Esophagus muscularis mucosa (tissue), 4 donors: ENCODE measurements around the gene PSMB1. TPM values are rescaled to one million over a fixed set of nuclear protein-coding genes. Genes with fewer than 3 reads are reported as not detected.

Source experiments
- DNase-seq: peaks from one replicate; pipeline ENCODE4 v3.0.0-alpha.2; 2017; ENCODE audit errors: extremely low spot score
- H3K27ac ChIP-seq, 4 donors: fragments of 200-600 bp; sonication (generic); replicated peaks in 1 of 4; 1 replicate in 3 of 4; 2 replicates in 1 of 4; pipeline ENCODE4 v1.5.1; 2016 to 2019; ENCODE audit warnings: mild to moderate bottlenecking in 1 of 4
- H3K27me3 ChIP-seq, 4 donors: fragments of 200-600 bp; sonication (generic); one replicate each; pipeline versions ENCODE4 v1.5.1 to v1.6.0; 2016 to 2019
- H3K36me3 ChIP-seq, 4 donors: fragments of 200-600 bp; sonication (generic); one replicate each; pipeline ENCODE4 v1.5.1; 2016 to 2019
- H3K4me1 ChIP-seq, 4 donors: fragments of 200-600 bp; sonication (generic); one replicate each; pipeline ENCODE4 v1.5.1; 2016 to 2019
- H3K4me3 ChIP-seq, 4 donors: fragments of 200-600 bp; sonication (generic); 1 replicate in 2 of 4; 2 replicates in 2 of 4; pipeline ENCODE4 v1.5.1; 2016 to 2019; ENCODE audit warnings: mild to moderate bottlenecking in 4 of 4, moderate library complexity in 1 of 4
- H3K9me3 ChIP-seq, 4 donors: fragments of 200-600 bp; sonication (generic); 1 replicate in 3 of 4; 2 replicates in 1 of 4; pipeline ENCODE4 v1.5.1; 2016 to 2019
- EP300 ChIP-seq: sonication (generic); formaldehyde crosslinking; IDR thresholded peaks from one replicate; pipeline ENCODE4 v1.6.1; 2017; ENCODE audit warnings: antibody characterized with exemption
- POLR2A ChIP-seq: fragments of 450-650 bp; IDR thresholded peaks from one replicate; pipeline ENCODE4 v1.6.1; 2017; ENCODE audit warnings: antibody characterized with exemption, moderate library complexity, mild to moderate bottlenecking, low read depth
- POLR2AphosphoS5 ChIP-seq, 2 donors: sonication (generic); formaldehyde crosslinking; IDR thresholded peaks; one replicate each; pipeline ENCODE4 v1.6.1; 2017; ENCODE audit warnings: antibody characterized with exemption in 2 of 2
- WGBS: methylation state at CpG from one replicate; pipeline ENCODE4 v1.1.5; 2018; 5-methylcytosine and 5-hydroxymethylcytosine counted together
- intact Hi-C: fragments of 100-400 bp; cut with DNase I; formaldehyde crosslinking; loops from one replicate; pipeline ENCODE4 v1.15.1; 2023
- total RNA-seq, 4 donors: library from RNA; depleted of rRNA; stranded (reverse); fragments of >200 nt; gene quantifications; one replicate each; pipeline versions ENCODE4 v1.1.0 to v1.2.1, GENCODE V29; 2016
- TF ChIP-seq, protein P1 (sequence below), 3 experiments: fragments of 200-600 bp in 2 of 3; fragments of 450-650 bp in 1 of 3; sonication (generic) in 2 of 3; IDR thresholded peaks; one replicate each; pipeline ENCODE4 v1.5.1; 2017 to 2019; ENCODE audit warnings: antibody characterized with exemption in 3 of 3, mild to moderate bottlenecking in 2 of 3, moderate library complexity in 1 of 3

PSMB1 gene
- total RNA-seq, 4 donors from 2014 or later = 182 to 220 (median 211) TPM

DNA sequence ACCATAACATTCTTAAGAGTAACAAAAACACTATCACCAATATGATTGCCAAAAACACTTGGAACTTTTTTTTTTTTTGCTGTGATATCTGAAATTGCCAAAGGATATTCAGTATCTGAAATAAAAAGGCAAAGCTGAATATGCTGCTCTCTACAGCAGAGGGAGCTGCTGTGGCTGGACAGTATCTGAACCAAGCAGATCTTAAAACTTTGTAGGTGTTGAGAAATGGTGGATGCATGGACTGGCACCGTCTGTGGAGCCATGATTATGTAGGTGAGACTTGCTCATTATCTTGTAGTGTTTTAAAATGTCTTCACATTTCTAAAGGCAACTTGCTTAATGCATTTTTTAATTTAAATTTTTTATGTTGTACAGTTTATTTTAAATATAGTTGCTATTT lies 22.1 kb upstream of the PSMB1 start:
- Histone ChIP-seq H3K9me3 (no peaks in the 10 kb centered on the region), H3K36me3 (peaks cover 11 to 98% (median 86%) of the 10 kb centered on the region in 4 donors), H3K27ac (no peak overlapping the region), H3K4me1 (no peaks in the 10 kb centered on the region), H3K27me3 (no peaks in the 10 kb centered on the region), H3K4me3 (no peak overlapping the region)
- DNase-seq = no peak
- TF ChIP-seq EP300 (no peak), POLR2A (no peak), POLR2AphosphoS5 (IDR thresholded peaks at IDR 0.05) (no peak)
- TF ChIP-seq, protein P1, sequence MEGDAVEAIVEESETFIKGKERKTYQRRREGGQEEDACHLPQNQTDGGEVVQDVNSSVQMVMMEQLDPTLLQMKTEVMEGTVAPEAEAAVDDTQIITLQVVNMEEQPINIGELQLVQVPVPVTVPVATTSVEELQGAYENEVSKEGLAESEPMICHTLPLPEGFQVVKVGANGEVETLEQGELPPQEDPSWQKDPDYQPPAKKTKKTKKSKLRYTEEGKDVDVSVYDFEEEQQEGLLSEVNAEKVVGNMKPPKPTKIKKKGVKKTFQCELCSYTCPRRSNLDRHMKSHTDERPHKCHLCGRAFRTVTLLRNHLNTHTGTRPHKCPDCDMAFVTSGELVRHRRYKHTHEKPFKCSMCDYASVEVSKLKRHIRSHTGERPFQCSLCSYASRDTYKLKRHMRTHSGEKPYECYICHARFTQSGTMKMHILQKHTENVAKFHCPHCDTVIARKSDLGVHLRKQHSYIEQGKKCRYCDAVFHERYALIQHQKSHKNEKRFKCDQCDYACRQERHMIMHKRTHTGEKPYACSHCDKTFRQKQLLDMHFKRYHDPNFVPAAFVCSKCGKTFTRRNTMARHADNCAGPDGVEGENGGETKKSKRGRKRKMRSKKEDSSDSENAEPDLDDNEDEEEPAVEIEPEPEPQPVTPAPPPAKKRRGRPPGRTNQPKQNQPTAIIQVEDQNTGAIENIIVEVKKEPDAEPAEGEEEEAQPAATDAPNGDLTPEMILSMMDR (IDR thresholded peaks at IDR 0.05) = no peak
- 82% methylated on average over 1 of the region's 1 CpG for WGBS
- intact Hi-C loops = no loop called here

GRCh38 chr6:170572704-170573466 lies 19.8 kb upstream of the PSMB1 start:
- TF ChIP-seq, protein P1 (IDR thresholded peaks at IDR 0.05) = no peak
- TF ChIP-seq POLR2A (no peak), EP300 (no peak), POLR2AphosphoS5 (IDR thresholded peaks at IDR 0.05) (no peak)
- no peaks in the 10 kb centered on the region for H3K27me3 ChIP-seq
- no peaks in the 10 kb centered on the region for H3K4me1 ChIP-seq
- 86% methylated on average over 2 of the region's 2 CpGs for WGBS
- intact Hi-C loops = no loop called here
- H3K36me3 ChIP-seq = peaks cover 23 to 98% (median 84%) of the 10 kb centered on the region in 4 donors
- H3K9me3 ChIP-seq = no peaks in the 10 kb centered on the region
- DNase-seq = no peak
- no peak overlapping the region for H3K27ac ChIP-seq
- no peak overlapping the region for H3K4me3 ChIP-seq

DNA sequence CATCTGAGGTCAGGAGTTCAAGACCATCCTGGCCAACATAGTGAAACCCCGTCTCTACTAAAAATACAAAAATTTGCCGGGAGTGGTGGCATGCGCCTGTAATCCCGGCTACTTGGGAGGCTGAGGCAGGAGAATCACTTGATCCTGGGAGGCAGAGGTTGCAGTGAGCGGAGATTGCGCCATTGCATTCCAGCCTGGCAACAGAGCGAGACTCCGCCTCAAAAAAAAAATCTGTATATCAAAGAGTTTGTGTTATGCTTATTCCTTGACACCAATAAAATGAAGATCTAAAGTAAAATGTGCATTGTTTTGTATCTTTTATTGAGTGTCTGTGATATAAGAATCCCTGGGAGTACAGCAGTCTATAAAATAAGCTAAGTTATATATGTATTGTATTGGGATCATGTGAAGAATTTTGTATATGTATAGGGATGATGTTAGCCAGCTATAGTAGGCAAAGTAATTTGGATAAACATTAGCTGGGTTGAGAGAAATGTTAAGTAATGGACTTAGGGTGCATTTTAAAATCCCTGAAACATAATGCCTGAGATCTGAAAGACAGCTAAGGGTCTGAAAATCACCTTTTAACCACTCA lies 11.9 kb upstream of the PSMB1 start:
- Histone ChIP-seq H3K27me3 (no peaks in the 10 kb centered on the region), H3K4me1 (no peaks in the 10 kb centered on the region), H3K4me3 (no peak overlapping the region), H3K36me3 (peaks cover 37 to 94% (median 81%) of the 10 kb centered on the region in 4 donors), H3K9me3 (no peaks in the 10 kb centered on the region), H3K27ac (no peak overlapping the region)
- WGBS = 98% methylated on average over 8 of the region's 8 CpGs
- TF ChIP-seq, protein P1 (IDR thresholded peaks at IDR 0.05) = no peak
- no peak for TF ChIP-seq POLR2A
- TF ChIP-seq EP300 = no peak
- TF ChIP-seq POLR2AphosphoS5 (IDR thresholded peaks at IDR 0.05) = no peak
- no peak for DNase-seq
- intact Hi-C loops = no loop called here

GRCh38 chr6:170561555-170561954 lies 8.4 kb upstream of the PSMB1 start:
- intact Hi-C loops = no loop called here
- DNase-seq = no peak
- Histone ChIP-seq H3K27ac (no peak overlapping the region), H3K27me3 (no peaks in the 10 kb centered on the region), H3K36me3 (peaks cover 15 to 93% (median 76%) of the 10 kb centered on the region in 4 donors), H3K9me3 (no peaks in the 10 kb centered on the region), H3K4me3 (no peak overlapping the region), H3K4me1 (peaks cover 0 to 16% (median 3%) of the 10 kb centered on the region in 4 donors)
- WGBS = 91% methylated on average over 4 of the region's 4 CpGs
- TF ChIP-seq POLR2AphosphoS5 (IDR thresholded peaks at IDR 0.05) (no peak), POLR2A (no peak), EP300 (no peak)
- TF ChIP-seq, protein P1 (IDR thresholded peaks at IDR 0.05) = no peak
